Raji (cell line): ENCODE data around the gene TECTA.

Experiments
- POLR2A ChIP-seq: IDR thresholded peaks from 2 replicates; pipeline ENCODE4 v1.6.1; 2011; ENCODE audit warnings: low read depth, low read length, control low read depth; ENCODE audit not compliant: insufficient read depth

TECTA gene

DNA sequence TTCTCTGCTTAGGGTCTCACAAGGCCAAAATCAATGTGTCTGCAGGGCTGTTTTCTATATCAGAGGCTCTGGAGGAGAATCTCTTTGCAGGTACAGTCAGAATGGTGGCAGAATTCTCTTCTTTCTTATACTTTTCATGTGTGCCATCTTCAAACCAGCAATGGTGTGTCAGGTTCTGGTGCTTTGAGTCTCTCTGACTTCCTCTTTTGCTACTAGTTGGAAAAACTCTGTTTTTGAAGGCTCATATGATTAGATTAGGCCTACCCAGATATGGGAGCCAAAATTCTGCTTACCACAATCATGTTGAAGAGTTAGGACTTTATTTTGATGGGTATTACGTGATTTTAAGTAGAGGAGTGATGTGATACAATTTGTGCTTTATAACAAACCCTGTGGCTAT, 18.8 kb upstream of the TECTA start:
- no peak for TF ChIP-seq POLR2A

DNA sequence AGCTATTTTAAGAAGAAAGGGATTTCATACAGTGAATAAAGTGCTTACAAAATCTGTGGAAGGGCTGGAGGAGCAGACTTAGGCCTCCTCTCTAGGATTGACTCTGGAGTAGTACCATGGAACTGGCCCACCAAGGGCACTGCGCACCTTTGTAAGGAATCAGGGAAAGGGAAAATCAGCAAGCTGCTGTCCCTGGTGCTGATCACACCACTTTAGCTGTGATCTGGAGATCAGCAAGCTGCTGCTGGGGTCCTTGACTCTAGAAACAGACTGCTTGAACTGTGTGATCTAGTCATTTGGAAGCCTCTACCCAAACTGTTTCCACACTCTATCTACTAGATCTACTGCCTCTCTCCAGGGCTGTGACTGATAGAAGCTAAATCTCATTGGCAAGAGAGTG, 18.4 kb upstream of the TECTA start:
- TF ChIP-seq POLR2A, result no peak

DNA sequence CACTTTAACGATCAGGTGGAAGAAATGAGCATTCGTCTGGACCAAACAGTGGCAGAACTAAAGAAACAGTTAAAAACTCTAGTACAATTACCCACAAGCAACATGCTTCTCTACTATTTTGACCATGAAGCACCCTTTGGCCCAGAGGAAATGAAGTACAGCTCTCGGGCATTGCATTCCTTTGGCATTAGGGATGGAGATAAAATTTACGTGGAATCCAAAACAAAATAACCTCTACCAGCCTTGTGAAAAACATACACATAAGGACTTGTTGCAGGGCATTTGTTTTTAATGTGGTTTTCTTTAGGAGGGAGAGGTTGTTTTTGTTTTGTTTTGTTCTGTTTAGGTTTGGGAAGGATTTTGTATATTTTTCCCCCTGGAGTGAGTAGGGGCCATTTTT, 14.2 kb upstream of the TECTA start:
- TF ChIP-seq POLR2A, result no peak

DNA sequence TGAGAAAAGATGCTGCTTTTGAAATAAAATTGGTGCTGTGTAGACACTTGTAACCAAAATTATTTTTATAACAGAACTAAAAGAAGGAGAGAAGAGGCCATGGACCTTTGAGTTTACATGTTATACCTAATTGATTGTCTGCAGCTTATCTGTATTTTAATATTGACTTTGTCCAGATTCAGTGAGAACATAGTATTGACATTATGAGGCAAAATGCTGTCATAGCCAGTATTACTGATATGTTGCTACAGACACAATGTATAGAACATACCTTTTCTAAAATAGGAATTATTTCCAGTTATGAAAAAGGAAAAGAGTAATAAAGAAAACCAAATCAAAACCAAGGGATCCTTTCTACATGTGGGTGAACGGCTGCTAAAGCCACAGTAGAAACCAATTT, 11.5 kb upstream of the TECTA start:
- no peak for TF ChIP-seq POLR2A

DNA sequence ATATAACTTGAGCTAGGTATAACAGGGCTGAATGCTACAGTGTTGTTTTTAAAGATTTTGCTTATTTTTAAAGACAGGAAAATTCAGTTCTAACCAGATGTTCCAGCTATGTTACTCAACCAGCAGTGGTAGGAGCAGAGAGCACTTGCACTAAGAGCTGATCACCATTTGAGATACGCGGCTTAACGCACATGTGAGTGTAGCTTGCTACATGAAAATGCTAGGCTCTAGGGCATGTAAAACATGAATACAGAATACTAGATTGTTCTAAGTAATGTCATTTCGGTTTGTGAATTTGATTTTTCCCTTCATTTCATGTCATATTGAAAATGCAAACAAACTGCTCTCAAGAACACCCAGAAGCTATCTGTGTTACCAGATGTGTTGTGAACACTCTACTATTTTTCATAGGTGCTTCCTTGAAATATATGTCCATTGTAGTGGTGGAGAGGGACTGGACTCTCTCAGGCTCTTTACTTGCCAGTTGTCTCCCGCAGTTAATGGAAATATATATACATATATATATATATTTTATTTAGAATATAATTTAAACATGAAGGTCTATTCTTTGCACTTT, 10.8 kb upstream of the TECTA start:
- TF ChIP-seq POLR2A, result no peak

DNA sequence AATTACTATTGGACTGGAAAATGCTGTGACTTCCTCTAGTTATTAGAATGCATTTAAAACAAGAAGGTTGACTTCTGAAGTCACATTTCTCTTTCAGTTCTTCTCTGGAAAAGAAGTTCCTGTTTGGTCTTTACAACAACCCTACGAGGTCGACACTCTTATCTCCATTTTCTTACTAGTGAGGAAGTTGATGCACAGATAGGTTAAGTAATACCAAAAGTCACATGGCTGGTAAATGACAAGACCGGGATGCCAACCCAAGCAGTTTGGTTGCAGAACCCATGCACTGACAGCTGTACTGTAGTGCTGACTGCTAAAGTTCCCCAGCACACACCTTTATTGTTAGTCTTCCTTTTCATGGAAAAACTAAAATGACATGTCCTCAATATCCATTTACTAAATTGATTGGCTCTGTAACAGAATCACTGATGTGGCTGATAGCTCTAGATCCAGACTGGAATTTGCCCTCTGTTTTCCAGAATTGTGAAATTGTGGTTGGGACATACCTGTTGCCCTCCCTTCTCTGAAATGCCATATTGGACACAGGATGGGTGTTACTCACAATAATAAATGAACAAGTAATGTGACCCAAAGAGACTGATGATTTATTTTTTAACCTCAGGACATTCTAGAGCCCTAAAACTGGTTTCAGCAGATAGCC, 9.4 kb upstream of the TECTA start:
- no peak for TF ChIP-seq POLR2A

DNA sequence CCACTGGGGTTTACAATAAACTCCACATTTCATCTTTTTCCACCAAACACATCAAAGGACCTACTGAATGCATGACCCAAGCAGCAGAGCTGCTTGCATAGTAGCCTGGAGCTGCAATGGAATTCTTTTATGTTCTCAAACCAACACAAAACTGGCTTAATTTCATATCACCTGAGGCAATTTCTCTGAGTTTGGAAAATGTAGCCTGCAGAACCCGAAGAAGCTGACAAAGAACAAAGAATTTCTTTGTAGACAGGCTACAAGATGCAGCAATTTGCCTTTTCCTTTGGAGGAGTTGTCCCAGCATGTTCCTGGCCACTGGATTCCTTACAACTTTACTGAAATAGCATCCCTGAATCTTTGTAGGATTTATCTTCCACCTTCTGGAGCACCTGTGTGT, 5.5 kb upstream of the TECTA start:
- no peak for TF ChIP-seq POLR2A

DNA sequence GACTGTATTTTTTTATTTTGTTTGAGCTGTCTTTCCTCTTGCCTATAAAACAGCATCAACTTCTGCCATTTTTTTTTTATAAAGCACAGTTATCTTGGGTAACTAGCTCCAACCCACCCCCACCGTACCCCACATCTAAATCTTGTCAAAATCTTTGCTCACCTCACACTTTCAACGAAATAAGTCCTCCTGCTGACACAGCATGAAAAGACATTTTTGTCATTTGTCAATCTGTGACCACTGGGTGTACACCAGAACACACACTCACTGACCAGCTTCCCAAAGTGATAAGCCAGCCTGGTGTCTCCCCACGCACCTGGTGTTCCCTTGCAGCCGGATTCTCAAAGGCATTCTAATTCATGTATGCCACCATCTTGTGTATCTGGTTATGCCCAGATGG, 1.7 kb upstream of the TECTA start:
- TF ChIP-seq POLR2A, result no peak

DNA sequence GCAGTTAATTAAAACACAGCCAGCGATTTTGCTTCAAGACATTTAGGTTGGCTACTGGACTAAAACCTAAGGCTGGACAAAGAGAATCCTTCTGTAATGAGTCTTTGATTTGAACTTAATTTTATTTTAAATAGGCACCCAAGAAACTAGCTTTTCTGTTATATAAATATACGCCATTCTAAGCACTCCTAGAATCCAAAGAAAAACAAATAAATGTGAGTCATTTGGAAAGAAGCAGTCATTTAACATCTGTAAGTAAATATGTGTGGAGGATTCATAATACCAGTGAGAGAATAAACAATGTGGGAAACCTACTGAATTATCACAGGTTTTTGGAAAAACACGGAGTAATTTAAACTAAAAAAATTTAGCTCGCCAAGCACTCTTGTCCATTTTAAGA, 1.2 kb upstream of the TECTA start:
- TF ChIP-seq POLR2A, result no peak

DNA sequence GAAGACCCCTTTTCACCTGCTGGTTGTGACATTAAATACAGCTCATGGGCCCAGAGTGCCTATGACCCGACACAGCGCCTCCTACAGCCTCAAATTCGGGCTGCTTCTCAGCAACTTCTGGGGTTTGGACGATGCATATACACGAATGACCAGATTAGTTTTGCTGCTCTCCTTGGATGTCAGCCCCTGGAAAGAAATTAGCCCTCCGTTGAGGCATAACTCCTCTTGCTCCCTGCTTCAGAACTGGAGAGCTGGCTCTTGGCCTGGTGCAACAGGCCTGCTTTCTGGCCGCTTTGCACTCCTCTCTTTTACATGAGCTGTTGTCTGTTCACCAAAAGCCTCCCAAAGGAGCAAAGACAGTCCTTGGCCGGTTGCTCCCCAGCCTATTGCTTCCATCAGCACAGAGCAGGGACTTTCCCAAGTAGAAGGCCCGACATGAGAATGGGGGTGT, 3.3 kb downstream of the TECTA start:
- no peak for TF ChIP-seq POLR2A

DNA sequence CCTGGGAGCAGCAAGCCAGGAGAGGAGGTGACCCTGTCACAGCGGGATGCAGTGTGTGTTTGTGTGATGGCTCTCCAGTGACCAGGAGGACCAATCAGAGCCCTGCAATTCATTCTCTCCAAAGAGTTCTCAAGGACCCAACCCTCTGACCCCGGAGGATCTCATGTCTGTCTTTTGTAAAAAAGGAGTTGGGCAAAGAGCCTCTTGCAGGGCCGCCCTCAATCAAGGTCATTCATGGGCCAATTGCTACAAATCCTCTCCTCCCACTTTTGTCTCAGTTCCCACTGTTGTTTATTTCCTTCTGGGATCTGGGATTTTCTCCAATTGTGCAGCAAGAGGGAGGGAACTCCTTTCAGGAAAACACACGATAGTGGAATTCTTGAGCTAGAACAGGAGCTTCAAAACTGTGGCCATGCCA, 4.0 kb downstream of the TECTA start:
- TF ChIP-seq POLR2A, result no peak

DNA sequence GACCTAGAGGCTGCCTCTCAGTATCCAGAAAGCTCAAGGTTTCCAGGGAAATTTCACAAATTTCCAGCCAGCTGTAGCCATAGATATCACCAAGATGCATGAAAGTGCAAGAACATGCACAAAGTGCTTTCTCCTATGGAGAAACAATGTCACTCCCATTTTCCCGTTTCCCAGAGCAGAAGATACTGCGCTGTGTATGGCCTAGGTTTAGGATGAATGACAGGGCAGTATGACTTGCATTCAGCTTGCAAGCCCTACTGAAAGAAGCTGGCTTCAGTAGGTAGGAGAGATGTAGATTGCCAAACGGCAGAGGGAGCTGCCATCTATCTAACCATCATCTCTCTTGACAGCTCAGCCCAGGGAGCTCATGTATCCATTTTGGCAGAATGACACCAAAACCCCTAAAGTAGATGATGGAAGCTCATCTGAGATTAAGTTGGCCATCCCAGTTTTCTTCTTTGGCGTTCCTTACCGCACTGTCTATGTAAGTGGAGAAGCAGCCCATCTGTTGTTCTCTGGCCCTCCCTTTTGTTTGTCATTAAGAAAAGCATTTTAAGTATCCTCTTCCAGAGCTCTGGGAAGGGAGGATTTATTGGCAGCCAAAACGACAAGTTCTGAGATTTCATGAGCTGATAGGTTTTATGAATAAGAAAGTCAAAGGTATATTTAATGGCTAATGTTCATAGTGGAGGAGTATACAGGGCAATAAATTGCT, 4.6 kb downstream of the TECTA start:
- TF ChIP-seq POLR2A, result no peak

DNA sequence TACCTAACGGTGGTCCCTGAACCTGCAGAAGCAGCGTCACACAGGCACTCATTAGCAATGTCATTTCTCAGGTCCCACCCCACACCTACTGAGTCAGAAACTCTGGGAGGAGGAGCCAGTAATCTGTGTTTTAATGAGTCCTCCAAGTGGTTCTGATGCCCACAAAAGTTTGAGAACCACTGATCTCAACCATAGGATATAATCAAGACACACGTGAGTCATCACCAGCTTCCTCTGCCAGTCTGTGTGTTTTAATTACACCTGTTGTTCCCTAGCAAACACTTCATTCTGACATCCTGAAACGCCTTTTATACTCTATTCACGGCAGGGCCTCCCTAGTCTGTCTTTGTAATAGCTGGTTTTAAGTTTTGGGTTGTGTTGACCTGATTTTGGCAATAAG, 5.8 kb downstream of the TECTA start:
- TF ChIP-seq POLR2A, result no peak

DNA sequence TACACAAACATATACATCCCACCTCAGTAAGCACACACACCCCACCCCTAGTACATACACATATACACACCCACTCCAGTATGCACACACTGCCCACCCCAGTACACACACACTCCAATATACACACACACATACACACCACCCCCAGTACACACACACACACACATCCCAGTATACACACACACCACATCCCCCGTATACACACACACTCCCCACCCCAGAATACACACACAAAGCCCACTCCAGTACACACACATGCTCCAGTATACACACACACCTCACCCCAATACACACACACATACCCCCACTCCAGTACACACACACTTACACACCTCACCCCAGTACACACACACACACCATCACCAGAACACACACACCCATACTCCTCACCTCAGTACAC, 7.4 kb downstream of the TECTA start:
- no peak for TF ChIP-seq POLR2A

DNA sequence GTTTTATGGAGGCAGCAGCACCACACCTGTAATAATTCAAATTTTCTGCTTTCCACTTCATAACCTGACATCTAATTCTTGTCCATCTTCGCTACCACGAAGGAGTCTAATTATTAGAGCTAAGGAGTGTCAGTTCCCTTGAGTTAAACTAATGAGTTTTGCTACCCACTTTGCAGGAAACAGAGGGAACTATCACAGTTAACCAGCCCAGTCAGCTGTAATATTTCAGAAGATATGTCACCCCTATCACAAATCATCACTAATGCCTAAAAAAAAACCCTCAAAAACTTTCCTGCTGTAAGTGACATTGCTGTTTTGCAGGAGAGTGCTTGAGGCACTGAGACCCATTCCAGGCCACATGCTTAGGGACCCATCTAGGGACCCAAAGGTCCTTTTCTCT, 8.4 kb downstream of the TECTA start:
- no peak for TF ChIP-seq POLR2A

DNA sequence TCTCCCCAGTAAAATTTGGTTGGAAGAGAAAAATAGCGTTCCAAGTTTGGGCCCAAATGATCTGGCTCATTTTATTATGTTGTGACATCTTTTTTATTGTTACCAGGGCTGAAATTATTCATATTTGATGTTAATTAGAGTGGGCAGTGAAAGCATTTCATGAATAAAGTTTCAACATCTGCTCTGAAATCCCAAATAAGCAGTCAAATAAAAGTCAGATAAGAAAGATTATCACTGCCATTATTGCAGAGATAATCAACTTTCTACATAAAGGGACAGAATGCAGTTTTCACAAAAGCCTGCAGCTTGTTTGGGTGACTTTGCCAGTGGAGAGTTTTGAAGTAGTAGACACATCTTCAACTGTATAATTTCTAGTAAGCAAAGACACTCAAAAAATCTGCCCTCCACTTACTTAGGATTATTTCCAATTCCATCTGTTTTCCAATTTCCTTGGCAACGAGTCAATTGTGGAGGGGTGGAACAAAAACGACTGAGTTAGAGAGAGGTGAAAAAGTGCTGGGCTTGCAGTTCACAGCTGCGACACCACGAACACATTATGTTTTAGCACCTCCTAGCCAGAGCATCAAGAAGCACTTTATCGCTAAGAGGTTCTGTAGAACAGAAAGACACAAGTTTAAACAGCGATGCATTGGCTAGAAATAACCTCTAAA, 9.0 kb downstream of the TECTA start:
- TF ChIP-seq POLR2A, result no peak
